ENCODE measurements around the gene SLC6A15.

SLC6A15 gene

DNA sequence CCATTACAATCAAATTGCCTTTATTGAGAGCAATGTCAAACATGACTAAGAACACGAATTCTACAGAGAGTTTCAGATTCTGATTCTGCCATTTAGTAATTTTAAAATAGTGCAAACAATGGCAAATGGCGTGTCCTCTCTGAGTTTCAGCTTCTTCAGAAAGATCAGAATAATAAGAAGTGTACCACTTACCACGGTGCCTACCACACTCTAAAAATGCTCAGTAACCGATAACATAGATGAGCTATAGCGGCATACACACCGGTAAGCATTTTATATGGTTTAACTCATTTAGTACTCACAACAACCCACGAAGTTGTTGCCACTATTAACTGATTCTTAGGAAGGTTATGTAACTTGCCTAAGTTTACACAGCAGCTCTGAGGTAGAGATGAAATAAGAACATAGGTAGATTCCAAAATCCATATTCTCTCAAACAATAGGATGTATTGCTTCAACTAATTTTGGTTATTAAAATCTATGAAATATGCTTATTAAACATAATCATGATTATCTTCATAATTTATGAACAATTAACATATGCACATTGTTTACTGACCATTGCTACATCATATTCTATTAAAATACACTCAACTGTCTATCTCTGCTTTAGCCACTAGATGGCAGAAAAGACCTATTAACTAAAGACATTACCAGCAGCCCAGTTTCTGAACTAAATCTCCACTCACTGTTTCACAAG lies 38.3 kb downstream of the SLC6A15 start:
- no peak for DNase-seq

DNA sequence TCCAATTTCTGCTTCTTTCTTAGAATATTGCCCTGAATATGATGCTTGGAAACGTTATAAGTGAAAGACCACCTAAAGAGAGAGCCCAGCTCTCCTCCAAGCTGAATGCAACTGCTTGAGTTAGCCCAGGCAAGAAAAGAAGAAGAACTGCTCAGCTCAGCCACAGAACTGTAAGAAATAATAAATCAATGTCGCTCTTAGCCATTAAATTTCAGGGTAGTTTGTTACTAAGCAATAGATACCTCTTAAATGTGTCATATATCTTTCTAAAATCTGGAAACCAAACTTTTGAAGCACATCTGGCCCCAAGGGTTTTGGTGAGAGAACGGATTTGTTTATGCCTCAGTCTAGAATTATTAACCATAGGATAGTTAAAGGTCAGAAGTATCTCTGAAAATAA lies 50.4 kb downstream of the SLC6A15 start:
- DNase-seq: no peak

DNA sequence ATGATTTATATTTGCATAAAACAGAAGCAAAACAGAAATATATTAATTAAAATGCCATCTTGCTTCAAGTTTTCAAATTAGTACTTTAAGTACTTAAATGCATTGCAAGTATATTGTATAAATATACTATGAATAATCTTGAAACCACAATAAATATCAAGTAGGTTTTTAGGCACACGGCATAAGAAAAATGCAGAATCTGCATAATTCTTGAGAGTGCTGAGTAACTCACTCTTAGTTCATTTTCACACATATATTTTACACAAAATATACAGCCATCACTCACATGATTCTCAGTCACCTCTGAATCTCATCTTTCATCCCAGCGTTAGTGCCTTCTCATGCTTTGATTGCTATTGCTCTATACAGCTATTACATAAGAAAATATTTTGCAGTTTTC lies 51.9 kb downstream of the SLC6A15 start:
- no peak for DNase-seq

DNA sequence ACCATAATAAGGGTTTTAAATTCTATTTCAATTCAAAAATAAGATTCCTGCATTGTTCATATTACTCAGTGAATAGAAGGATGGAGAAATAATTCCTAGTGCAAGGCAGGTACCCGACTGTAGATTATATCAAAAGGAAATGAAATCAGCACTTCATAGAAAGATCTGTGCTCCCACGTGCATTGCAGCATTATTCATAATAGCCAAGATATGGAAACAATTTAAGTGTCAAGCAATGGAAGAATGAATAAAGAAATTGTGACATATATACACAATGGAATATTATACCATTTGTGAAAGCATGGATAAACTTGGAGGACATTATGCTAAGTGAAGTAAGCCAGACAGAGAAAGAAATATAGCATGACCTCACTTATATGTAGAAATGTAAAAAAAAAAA lies 53.8 kb downstream of the SLC6A15 start:
- DNase-seq: no peak

DNA sequence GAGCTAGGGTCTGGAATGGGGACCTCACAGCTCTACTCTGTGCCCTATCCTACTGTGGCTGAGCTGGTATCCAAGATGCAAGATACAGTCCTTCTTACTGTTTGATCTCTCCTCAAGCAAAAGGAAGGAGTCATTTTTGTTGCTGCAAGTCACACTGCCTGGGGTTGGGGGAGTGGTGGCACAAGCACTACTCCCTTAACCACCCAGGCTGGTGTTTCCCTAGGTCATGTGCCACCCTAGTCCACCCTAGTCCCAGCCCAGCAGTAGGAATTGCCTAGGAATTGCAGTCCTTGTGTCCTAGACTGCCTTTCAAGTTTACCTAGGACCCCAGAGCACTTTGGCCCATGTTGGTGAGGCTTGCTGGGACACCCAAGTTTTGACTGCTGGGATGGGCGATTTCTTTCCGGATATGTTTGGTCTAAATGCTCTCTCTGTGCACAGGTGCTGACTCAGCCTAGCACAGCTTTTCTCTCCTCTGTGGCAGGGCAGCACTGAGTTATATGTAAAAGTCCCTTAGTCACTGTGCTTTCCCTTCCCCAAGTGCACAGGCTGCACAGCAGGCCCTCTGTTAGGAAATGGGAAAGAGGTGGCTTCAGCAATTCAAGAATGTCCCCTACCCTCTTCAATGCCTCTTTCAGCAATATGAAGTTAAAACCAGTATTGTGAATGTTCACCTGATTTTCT lies 54.9 kb downstream of the SLC6A15 start:
- no peak for DNase-seq

DNA sequence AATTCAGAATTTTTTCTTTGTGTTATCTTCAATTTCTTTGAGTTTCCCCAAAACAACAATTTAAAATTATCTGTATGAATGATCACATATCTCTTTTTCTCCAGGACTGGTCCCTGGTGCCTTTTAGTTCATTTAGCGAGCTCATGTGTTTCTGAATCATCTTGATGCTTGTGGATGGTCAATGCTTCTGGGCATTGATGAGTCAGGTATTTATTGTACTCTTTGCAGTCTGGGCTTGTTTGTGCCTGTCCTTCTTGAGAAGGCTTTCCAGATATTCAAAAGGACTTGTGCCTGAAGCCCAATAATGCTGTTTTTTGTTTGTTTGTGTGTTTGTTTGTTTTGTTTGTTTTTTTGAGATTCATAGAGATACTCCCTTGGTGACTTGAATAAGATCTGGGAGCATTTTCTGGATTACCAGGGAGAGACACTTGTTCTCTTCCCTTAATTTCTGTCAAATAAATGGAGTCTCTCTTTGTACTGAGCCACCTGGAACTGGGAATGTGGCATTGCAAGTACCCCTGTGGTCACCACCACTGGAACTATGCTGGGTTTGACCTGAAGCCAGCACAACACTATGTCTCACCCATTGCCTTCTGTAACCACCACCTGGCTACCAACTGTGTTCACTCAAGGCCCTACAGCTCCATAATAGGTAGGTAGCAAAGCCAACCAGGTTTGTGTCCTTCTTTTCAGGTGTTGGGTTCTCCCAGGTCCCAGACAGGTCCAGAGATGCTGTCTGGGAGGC lies 56.3 kb downstream of the SLC6A15 start:
- no peak for DNase-seq

DNA sequence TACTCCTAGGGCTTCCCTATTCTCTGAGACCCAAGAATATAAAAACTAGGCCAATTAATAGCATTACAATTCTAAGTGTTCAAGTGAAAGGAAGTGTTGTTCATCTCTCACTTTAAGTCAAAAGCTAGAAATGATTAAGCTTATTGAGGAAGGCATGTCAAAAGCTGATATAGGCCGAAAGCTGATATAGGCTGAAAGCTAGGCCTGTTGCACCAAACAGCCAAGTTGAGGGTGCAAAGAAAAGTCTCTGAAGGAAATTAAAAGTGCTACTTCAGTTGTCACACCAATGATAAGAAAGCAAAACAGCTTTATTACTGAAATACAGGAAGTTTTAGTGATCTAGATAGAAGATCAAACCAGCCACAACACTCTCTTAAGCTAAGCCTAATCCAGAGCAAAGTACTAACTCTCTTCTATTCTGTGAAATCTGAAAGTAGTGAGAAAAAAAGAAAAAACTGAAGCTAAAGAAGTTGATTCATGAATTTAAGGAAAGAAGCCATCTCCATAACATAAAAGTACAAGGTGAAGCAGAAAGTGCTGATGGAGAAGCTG lies 68.9 kb downstream of the SLC6A15 start:
- DNase-seq: no peak

DNA sequence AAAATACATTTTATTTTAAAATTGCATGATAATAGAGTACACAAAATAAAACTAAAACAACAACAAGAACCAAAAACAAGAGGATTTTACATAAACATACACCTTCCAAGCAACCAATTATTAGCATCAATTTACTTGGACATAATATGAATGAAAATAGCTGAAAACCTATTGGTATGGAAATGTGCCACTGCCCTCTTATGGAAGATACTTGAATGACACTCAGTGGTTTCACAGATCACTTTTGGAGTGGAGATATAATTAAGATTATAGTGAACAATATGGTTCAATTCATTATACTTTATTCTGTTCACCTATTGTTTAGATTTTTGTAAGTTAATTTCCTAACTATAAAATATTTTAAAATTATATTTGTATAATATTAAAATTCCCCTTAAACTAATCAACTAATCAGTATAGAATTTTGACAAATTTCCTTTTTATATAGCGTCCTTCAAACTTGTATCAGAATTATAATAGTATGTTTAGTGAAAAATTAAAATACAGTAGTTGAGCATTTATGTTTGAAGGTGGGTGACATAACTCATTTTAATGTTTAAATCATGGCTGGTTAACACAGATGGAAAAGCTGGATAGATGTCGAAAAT lies 70.1 kb downstream of the SLC6A15 start:
- DNase-seq: no peak

DNA sequence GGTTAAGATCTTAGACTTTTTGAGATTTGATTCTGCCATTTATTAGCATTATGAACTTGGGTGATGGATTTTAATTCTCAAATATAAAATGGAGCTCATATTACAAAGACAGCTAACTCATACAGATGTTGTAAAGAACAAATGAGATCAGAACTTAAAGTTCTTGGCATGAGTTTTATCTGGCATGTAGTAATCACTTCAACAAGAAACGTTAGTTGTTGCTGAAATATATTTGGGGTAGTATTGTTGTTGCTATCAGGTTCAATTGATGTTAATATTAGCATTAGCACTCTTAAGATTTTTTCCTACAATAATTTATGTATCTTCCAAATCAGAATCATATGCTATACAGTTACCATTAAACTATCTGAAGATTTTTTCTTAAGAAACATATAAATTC lies 71.0 kb downstream of the SLC6A15 start:
- no peak for DNase-seq

DNA sequence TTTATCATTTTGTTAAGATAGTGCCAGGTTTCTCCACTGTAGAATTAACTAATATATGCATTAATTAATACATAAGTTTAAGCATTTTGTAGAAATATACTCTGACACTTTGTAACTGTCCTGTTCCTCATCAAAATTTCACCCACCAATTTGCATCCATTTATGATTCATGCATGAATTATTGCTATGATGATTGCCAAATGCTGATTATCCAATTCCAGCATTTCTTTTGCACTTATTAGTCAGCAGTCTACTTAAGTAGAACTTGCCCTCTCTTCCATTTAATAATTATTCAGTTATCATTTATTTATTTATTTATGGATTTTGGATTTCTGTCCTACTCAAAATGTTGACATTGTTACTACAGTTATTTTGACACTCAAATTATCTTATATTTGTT lies 72.2 kb downstream of the SLC6A15 start:
- no peak for DNase-seq

DNA sequence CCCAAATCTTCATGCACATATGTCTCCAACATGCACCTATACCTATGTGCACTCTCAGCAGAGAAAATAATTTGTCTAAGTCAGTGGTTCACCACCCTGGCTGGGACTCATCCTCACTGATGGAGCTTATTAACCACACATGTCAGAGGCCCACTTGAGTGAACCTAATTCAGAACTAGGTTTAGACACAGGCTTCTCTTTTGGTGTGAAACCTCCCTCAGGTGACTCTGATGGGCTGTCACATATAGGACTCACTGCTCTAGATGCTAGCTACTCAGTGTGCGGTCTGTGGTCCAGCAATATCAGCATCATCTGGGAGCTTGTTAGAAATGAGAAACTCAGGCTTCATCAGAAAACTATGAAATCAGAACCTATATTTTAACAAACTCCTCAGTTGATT lies 85.7 kb downstream of the SLC6A15 start:
- no peak for DNase-seq

DNA sequence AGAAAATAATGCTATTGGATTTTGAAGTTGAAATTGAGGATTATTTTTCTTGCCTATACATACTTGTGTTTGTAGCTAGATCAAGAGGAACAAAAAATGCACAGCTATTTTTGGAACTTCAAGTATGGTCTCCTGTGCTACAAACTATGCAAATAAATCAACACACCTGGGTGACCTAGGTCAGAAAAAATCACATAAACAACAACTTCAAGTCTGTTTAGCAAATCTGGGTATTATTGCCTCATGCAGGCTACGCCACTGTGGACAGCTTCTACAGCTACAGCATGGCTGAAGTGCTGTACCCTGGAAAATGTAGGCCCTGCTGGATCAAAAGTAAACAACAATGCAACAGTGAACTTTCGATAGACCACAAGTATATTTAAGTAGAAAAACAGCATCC lies 87.5 kb downstream of the SLC6A15 start:
- no peak for DNase-seq

DNA sequence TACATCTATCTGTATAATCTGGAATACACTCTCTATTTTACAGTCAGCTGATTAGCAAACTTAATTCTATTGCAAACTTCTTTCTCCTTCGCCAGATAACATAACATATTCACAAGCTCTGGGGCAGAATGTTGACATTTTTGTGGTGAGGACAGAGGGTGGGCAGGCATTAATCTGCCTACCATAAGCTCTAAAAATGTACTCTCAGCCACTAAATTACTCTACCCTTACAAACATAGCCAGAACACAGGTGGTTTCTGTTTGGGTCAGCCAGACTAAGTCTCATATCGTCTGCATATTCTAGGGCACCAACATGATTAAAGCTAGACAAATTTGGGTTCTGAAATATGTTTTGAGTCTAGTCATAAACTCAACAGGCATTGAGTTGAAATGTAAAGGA lies 90.1 kb downstream of the SLC6A15 start:
- DNase-seq: no peak

DNA sequence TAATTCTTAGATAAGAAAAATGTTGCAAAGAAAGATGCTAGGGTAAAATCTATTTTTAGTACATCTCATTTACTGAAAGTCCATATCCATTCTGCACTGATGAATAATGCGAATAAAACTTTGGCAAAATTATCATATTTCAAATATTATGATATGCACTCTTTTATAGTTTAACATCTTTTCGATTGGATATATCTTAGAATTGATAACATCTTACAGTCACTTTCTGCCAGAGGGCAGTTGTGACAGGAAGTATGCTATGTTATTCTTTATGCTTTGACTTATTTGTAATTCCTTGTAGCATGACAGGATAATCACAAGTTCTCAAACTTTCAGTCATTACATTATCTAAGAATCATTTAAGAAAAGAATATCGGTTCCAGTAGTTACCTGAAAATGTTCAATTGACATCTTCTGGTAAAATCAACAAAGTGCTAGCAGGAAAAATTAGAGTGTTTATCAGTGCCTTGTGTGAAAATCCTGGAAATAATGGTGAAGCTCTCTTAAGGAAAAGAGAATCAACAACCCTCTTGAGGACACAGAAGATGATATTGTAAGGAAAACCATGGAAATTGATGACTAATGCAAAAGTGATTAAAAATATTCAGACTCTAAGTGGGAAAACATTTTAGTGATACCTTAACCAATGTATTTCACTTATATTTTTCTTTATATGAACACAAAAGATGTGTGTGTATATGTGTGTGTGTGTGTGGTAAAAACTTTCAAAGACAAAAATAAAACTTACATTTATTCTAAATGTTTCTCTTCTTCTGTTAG lies 95.5 kb downstream of the SLC6A15 start:
- no peak for DNase-seq

DNA sequence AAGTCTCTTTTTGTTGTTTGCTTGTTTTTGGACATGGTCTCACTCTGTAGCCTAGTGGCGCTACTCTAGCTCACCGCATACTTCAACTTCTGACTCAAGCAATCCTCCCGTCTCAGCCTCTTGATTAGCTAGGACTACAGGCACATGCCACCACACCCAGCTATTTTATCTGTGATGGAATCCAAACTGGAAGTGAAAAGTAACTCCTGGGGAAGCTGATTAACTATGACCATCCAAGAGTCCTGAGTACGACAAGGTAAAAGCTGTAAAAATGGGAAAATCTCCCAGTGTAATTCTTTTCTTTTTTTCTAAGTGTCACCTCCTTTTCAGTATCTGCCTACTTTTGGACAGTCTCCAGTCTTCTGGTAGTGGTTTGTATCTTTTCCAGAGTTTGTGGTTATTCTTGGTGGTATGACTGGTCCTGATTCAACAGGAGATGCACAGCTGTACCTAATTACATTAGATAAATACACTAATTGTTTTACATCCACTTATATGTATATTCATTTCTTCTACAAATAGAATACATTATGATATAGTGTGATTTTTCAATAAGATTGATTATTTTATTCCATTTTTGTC lies 97.8 kb downstream of the SLC6A15 start:
- no peak for DNase-seq

DNA sequence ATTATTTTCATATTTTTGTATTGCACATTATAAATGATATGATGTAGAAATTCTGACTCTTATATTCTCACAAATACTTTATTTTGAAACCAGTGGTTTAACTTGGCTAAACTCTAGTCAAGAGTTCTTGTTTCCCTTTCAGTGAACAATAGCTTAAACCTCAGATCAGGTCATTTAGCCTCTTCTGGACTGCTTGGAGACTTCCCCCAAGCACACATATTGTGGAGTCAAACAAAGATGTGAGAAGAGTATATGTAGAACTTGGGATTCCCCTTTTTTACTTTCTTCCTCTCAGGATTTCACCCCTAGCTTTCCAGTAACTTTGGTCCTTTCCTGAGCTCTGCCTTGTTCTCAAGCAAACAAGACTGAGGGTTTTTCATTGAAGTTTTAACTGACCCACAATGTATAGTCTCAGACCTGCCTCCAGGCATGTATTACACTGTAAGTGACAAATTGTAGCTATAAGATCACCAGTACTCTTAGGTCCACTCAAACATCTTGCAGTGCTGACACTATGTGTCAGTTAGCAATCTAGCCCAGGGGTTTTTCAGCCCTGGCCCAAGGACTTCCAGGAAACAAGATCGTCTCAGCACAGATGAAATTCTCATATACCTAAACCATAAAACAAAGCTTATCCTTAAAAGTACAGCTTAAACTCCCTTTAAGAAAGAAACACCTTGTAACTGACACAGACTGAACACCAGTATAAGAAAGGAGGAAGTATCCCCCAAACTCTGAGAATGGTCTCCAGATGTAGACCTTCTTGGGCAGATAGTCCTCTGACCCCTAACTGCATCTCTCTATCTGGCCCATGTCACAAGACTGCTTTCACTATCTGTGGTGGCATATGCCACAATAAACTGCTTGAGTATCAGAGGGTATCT lies 98.6 kb downstream of the SLC6A15 start:
- DNase-seq: no peak

DNA sequence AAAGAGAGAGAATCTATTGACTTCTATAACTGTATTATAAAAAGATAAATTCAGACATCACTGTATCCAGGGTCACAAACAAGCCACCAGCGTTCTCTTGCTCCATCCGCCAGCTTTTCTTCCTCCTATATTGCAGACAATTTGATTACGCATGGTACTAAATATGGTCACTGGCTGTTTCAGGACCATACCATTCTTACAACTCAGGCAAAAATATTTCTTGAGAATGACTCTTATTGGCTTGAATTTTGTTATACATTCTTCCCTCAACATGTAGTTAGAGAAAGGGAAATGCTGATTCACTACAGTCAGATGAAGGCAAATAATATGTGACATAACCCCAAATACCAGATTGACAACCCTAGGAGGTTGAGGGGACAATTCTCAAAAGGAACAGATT lies 101.3 kb downstream of the SLC6A15 start:
- DNase-seq: no peak

DNA sequence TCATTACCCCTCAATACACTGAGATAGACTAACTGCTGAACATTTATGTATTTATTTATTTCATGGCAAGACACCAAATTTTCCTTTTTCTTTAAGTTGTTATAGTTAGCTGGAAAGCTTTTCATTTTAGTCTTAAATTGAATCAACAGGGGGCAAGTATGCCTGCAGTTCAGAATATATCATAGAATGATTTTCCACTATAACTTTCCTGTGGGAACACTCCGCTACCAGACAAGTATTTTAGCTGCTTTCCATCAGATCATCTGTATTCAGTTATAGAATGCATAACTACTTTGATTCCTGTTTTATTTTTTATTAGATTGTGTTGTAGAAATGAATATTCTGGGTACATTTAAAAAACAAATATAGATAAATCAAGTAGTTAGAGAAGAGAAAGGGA lies 102.0 kb downstream of the SLC6A15 start:
- no peak for DNase-seq
